HepG2 (cell line): ENCODE data around the gene STX4. TPM values are rescaled to one million over a fixed set of nuclear protein-coding genes. Genes with fewer than 3 reads are reported as not detected.

Experiments
- ZHX1 ChIP-seq: sonication (generic); formaldehyde crosslinking; IDR thresholded peaks from 2 replicates; pipeline ENCODE4 v1.8.1; 2022; ENCODE audit warnings: low read depth, mild to moderate bottlenecking, missing genetic modification reagents
- ZNF142 ChIP-seq: sonication (generic); formaldehyde crosslinking; IDR thresholded peaks from 2 replicates; pipeline ENCODE4 v1.4.0; 2020; ENCODE audit warnings: missing genetic modification reagents
- ZNF563 ChIP-seq: sonication (generic); formaldehyde crosslinking; IDR thresholded peaks from 2 replicates; pipeline ENCODE4 v1.8.0; 2022; ENCODE audit warnings: mild to moderate bottlenecking, moderate library complexity, missing genetic modification reagents
- polyA plus RNA-seq, 8 experiments: library from polyadenylated mRNA; depleted of rRNA in 3 of 8; stranded (reverse) in 7 of 8; unstranded in 1 of 8; fragments of >200 nt; fragmentation: Illumina TruSeq in 4 of 8; extraction: Trizol in 4 of 8; gene quantifications; 2 replicates each; pipeline versions ENCODE4 v1.2.1 to v1.2.3, GENCODE V29; 2011 to 2016; ENCODE audit warnings: low read depth in 4 of 8, missing spikeins in 1 of 8, mixed read lengths in 1 of 8; ENCODE audit not compliant: insufficient read depth in 1 of 8
- total RNA-seq, 5 experiments: library from RNA; depleted of rRNA; stranded (reverse); fragments of >200 nt; fragmentation: Illumina TruSeq; extraction: Trizol; gene quantifications; 2 replicates each; pipeline ENCODE4 v1.2.3, GENCODE V29; 2016; ENCODE audit warnings: low read depth in 1 of 5

Gene STX4
- total and polyA plus RNA-seq, 2 of the 13 experiments (the other 11 are each of a cell fraction or from before 2014, with no cell fraction given): 29.2 to 34.6 TPM

GRCh38 chr16:30996324-30996984 lies 36.9 kb upstream of the STX4 start (continued):
- TF ChIP-seq ZHX1 (CRISPR knock-in tag): no peak
- no peak for TF ChIP-seq ZNF142 (CRISPR knock-in tag)
- no peak for TF ChIP-seq ZNF563 (CRISPR knock-in tag)
- TF ChIP-seq, all 625 proteins: peak for 174
